Measurements from ENCODE around the gene PDK4.

Gene PDK4

GRCh38 chr7:95537468-95537867 is 58.8 kb downstream of the PDK4 start:
- no peaks in the 10 kb centered on the region for H3K9me3 ChIP-seq (ENCODE audit: control insufficient read depth in 1 of 2, low read length in 2 of 2)
- H3K27me3 ChIP-seq (ENCODE audit: control insufficient read depth in 1 of 2, insufficient read depth in 2 of 2, low read length in 2 of 2): no peaks in the 10 kb centered on the region
- H3K4me3 ChIP-seq (ENCODE audit: low read depth in 1 of 2, low read length in 2 of 2): peak overlapping the region in 1 of 2 donors; percentile 28

GRCh38 chr7:95536656-95537311 is 59.5 kb downstream of the PDK4 start:
- Histone ChIP-seq H3K4me3 (ENCODE audit: low read depth in 1 of 2, low read length in 2 of 2) (peak overlapping the region in 1 of 2 donors; percentile 28), H3K36me3 (ENCODE audit: control insufficient read depth in 1 of 2, insufficient read depth in 2 of 2, low read length in 2 of 2) (no peaks in the 10 kb centered on the region), H3K4me1 (ENCODE audit: control insufficient read depth in 1 of 2, insufficient read depth in 2 of 2, low read length in 2 of 2) (peaks cover 11 to 27% of the 10 kb centered on the region in 2 donors), H3K27me3 (ENCODE audit: control insufficient read depth in 1 of 2, insufficient read depth in 2 of 2, low read length in 2 of 2) (no peaks in the 10 kb centered on the region), H3K9me3 (ENCODE audit: control insufficient read depth in 1 of 2, low read length in 2 of 2) (no peaks in the 10 kb centered on the region), H3K27ac (ENCODE audit: low read depth, low read length) (no peak overlapping the region), H3K9ac (ENCODE audit: low read depth in 1 of 2, low read length in 2 of 2) (no peak overlapping the region)

More at GRCh38 chr7:95537468-95537867, 58.8 kb downstream of the PDK4 start:
- Histone ChIP-seq H3K27ac (ENCODE audit: low read depth, low read length) (no peak overlapping the region), H3K9ac (ENCODE audit: low read depth in 1 of 2, low read length in 2 of 2) (no peak overlapping the region), H3K4me1 (ENCODE audit: control insufficient read depth in 1 of 2, insufficient read depth in 2 of 2, low read length in 2 of 2) (peaks cover 11 to 27% of the 10 kb centered on the region in 2 donors), H3K36me3 (ENCODE audit: control insufficient read depth in 1 of 2, insufficient read depth in 2 of 2, low read length in 2 of 2) (no peaks in the 10 kb centered on the region)

- no peak overlapping the region for H3K9ac ChIP-seq (ENCODE audit: low read depth in 1 of 2, low read length in 2 of 2)
- peaks cover 11 to 27% of the 10 kb centered on the region in 2 donors for H3K4me1 ChIP-seq (ENCODE audit: control insufficient read depth in 1 of 2, insufficient read depth in 2 of 2, low read length in 2 of 2)
- H3K27ac ChIP-seq (ENCODE audit: low read depth, low read length): no peak overlapping the region
- H3K4me3 ChIP-seq (ENCODE audit: low read depth in 1 of 2, low read length in 2 of 2): no peak overlapping the region
- no peaks in the 10 kb centered on the region for H3K36me3 ChIP-seq (ENCODE audit: control insufficient read depth in 1 of 2, insufficient read depth in 2 of 2, low read length in 2 of 2)
- no peaks in the 10 kb centered on the region for H3K9me3 ChIP-seq (ENCODE audit: control insufficient read depth in 1 of 2, low read length in 2 of 2)
- no peaks in the 10 kb centered on the region for H3K27me3 ChIP-seq (ENCODE audit: control insufficient read depth in 1 of 2, insufficient read depth in 2 of 2, low read length in 2 of 2)
Observed at GRCh38 chr7:95535662-95536061, 60.7 kb downstream of the PDK4 start.

GRCh38 chr7:95534796-95535195 is 61.5 kb downstream of the PDK4 start:
- Histone ChIP-seq H3K9me3 (ENCODE audit: control insufficient read depth in 1 of 2, low read length in 2 of 2) (no peaks in the 10 kb centered on the region), H3K9ac (ENCODE audit: low read depth in 1 of 2, low read length in 2 of 2) (no peak overlapping the region), H3K36me3 (ENCODE audit: control insufficient read depth in 1 of 2, insufficient read depth in 2 of 2, low read length in 2 of 2) (no peaks in the 10 kb centered on the region), H3K4me1 (ENCODE audit: control insufficient read depth in 1 of 2, insufficient read depth in 2 of 2, low read length in 2 of 2) (peaks cover 11 to 27% of the 10 kb centered on the region in 2 donors), H3K27me3 (ENCODE audit: control insufficient read depth in 1 of 2, insufficient read depth in 2 of 2, low read length in 2 of 2) (no peaks in the 10 kb centered on the region), H3K27ac (ENCODE audit: low read depth, low read length) (no peak overlapping the region), H3K4me3 (ENCODE audit: low read depth in 1 of 2, low read length in 2 of 2) (no peak overlapping the region)

All from duodenal mucosa (tissue), 2 donors.